GM21576 (cell line): ENCODE data around the gene TRAF3IP1.

ENCODE experiments used
- ATAC-seq: cut with Tn5 transposase; IDR thresholded peaks from one replicate; pipeline ENCODE4 v1.9.1; 2021; ENCODE audit warnings: mild to moderate bottlenecking, moderate library complexity; ENCODE audit not compliant: unreplicated experiment

The TRAF3IP1 gene

GRCh38 chr2:238286987-238287736, 33.2 kb upstream of the TRAF3IP1 start:
- no peak for ATAC-seq

DNA sequence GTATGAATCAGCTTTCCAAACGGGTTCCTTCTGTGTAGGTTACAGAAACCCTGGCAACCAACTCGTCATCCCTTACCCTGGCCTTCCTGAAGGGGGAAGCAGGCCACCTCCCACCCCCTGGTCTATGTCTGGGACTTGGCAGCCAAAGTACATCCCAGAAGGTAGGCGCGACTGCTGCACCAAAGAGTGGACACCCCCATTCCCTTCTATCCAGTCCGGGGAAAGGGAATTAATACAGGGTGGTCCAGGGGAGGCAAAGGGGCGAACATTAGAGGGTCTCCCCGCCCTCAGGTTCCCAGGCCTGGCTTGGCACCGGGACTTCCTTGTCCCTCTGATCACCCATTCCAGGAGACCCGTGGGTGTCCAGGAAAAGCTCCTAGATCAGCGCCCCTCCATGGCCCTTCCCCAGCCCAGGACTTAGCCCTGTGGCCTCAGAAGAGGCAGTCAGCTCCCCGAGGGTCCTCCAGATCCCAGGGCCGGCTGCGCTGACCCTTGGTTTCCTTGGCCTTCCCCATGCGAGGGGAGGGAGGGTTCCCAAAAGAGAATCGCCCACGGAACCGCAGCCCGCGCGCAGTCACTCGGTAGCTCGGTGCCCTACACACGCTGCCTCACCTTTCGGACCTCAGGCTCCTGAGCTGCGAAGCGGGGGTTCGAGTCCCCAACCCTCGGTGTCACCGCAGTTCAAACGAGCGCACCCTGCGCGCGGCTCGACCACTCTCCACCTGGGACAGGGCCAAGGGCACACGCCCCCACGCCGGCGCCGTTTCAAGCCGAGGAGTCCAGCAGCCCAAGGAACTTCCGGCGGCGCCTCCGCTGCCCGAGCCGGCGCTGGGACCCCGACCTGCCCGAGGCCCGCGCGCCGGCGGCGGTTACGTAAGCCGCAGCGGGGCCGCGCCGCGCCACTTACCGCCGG, 32.3 kb upstream of the TRAF3IP1 start, which contains the start of gene PER2:
TSS of gene PER2 (minus strand) at position 874 of the 913 bp plus-strand sequence. CDS start 10,674 bp downstream, outside the sequence.
- peak; percentile 29 for ATAC-seq

- peak; percentile 90 for ATAC-seq
Observed at GRCh38 chr2:238288650-238289573, 31.4 kb upstream of the TRAF3IP1 start.

DNA sequence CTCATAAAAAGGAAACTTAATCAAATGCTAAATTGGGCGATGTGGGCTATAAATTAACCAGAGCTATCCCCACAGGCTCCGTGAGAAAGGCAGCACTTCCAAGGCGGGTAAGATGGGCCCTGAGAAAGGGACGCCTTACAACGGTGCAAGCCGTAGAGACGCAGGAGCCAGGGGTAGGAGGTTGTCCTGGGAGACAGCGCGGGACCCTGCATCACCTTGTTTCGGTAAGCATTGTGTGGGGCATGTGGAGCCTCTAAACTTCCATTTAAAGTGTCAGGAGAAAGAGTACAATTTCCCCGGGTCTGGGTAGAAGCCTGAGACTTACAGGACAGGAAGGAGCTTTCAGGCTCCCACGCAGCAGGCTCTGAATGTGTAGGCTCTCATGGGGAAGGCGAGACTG, 30.7 kb upstream of the TRAF3IP1 start:
- no peak for ATAC-seq

DNA sequence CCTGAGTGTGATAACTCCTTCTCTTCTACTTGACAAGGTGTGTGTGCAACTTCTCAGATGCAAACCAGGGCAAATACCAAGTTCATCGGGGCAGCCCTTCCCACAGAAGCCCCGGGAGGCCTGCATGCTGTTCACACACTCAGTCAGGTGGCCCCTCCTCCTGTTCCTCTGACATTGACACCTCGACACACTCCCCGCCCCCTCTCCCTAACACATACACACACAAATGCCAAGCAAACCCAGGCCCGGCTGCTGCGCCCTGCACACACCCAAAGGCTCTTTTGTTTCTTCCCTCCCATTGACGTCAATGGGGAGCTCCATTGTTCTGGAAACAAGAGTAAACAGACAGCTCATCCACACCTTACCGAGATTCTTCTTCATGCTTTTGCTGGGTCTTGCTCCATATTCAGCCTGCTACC, 30.2 kb upstream of the TRAF3IP1 start:
- no peak for ATAC-seq

DNA sequence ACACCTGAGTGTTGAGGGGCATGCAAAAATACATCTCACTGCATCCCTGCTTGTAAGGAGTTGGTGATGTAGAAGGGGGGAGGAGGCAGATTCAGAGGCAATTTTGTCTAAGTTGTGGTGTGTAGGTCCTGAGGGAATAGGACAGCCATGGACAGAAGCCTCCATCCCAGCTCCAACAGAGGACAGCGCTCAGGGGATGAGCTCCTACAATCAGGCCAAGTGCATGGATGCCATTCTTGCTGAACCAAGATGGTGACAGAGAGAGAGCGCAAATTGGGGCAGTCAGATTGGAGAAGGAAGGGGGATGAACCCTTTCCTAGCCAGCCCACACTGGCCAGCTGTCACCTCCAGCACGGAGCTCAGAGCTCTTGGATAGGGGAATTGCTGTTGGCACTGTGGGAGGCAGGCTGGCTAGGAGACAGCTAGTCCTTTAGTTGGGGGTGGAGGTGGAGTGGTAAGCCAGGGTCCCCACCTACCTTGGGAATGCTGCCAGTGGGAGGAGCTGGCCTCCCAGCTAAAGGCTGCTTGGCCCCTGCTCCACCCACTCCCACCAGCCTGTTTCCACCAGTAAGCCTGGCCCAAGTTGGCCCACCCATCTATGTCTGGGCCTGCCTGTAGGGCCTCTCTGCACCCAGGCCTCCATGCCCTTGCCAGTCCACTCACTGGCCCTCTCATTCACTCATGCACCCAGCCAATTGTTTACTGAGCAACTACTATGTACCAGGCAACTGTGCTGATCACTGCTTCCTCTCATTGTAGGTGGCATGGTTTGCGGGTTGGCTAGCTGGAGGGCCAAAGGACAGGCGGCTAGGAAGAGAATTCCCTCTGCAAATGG, 29.4 kb upstream of the TRAF3IP1 start:
- no peak for ATAC-seq

- no peak for ATAC-seq
Observed at GRCh38 chr2:238291550-238292281, 28.6 kb upstream of the TRAF3IP1 start.

DNA sequence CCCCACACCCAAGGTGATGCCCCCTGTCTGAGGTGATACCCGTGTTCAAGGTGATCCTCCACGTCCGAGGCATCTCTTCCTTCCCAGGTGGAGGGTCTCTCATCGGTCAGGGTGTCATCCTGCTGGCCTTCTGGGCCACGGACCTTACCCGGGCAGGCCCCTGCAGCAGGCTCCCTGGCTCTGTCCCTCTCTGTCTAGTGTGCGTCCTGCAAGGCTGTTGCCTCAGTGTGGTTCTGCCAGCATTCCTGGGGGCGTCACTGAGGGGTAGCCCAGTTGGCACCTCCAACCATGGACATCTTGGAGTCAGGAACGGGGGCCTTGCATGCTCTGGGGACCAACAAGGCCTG, 26.3 kb upstream of the TRAF3IP1 start:
- ATAC-seq = no peak

GRCh38 chr2:238294393-238295143, 25.8 kb upstream of the TRAF3IP1 start:
- no peak for ATAC-seq

- no peak for ATAC-seq
Observed at GRCh38 chr2:238295144-238296112, 24.9 kb upstream of the TRAF3IP1 start.

DNA sequence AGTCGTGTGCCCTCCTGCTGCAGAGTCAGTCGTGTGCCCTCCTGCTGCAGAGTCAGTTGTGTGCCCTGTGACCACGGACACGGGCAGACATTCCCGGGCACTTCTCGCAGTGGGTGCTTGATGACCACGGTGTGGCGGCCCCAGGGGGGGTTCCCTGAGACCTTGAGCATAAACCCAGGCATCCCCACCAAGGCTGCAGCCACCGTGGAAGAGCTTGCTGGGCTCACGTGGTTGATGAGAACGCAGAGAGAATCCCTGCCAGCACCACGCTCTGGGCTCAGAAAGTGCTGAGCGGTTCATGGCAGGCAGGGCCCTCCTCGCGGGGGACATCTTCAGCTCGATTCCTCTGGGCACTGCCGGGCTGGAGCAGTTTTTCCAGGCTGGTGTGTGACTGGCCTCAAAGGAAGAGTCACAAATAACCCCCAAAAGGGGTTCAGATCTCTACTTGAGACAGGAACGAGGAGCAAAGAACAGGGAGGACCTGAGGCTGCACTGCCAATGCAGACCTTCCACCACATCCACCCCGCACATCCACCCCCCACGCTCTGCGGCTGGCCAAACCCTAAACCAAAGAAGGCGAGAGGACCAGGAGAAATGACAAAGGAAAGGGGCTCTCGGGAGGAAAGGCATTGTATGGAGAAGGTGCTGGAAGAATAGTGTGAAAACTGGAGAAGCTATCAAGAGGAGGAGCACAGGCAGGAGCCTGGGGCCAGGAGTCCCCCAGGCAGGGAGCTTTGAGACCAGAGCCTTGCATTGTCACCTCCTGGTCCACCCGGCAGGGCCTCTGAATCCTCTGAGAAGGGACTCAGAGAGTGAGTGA, 23.5 kb upstream of the TRAF3IP1 start:
- no peak for ATAC-seq

DNA sequence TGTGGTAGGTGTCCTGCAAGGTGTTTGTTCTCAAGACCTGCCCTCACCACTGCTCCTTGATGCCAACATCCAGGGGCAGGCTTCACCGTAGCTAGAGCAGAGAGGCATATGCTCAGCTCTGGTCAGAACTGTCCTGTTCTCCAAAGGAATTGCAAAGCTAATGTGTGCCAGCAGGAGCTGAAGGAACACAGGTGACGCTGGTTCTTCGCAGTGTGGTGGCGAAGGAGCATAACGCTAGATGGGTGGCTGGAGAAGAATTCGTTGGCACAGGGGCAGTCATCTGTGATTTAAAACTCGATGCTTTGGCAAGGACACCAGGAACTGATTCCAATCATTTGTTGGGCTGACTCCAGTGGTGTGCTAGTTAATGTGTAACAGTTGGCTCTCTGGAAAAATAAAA, 20.5 kb upstream of the TRAF3IP1 start:
- ATAC-seq = no peak

GRCh38 chr2:238302087-238302486, 18.2 kb upstream of the TRAF3IP1 start:
- no peak for ATAC-seq

GRCh38 chr2:238302751-238303150, 17.6 kb upstream of the TRAF3IP1 start:
- no peak for ATAC-seq

DNA sequence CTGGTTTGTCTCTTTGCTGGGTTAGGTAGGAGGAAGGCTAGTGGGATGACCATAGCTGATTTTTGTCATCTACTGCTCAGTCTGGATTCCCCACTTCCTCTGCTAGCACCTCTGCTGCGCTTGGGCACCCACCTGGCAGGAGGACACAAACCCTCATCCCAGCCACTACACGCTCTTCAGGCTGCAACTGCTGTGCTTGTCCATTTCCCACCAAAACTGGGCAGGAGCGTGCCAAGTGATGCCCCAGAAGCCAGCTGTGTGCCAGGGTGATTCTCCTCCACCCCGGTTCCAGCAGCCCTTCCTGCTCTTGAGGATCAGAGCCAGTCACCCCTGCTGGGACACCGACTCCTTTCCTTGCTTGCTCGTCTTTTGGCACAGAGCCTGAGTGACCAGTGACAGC, 16.2 kb upstream of the TRAF3IP1 start:
- ATAC-seq = no peak

DNA sequence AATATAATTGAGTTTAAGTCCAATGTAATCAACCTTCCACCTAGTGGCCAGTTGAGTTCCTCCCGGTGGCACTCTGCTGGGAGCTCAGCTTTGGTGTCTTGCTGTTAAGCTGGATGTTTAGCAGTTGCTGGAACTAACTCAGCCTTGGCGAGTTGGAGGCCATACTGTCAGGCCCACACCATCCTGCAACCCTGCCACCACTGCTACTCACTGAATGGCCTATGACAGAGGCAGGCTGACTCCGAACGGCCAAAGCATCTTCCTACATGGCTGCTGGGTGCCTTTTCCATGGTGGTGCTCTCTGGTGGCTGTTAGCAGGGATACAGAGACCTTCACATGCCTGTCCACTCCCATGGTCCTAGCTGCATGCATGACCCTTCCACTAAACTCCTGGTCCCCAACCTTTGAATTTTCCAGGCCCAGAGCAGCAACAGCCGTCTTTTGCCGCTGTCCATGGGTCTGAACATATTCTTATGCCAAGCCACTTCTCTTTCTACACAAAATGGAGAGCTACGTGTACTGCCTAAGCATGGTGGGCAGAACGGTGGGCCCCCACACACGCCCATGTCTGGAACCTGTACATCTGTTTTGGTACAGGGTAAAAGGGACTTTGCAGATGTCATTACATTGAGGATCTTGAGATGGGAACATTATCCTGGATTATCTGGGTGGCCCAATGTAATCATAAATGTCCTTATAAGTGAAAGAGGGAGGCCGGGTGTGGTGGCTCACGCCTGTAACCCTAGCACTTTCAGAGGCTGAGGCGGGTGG, 15.0 kb upstream of the TRAF3IP1 start:
- ATAC-seq = no peak
